ENCODE data around the gene TRAPPC8. TPM values are rescaled to one million over a fixed set of nuclear protein-coding genes. Genes with fewer than 3 reads are reported as not detected.

The TRAPPC8 gene
- total RNA-seq, 4 donors from 2014 or later, result 43.3 to 54.6 (median 50.5) TPM

GRCh38 chr18:31979714-31980113, 36.8 kb upstream of the TRAPPC8 start:
- no peak for DNase-seq (ENCODE audit: low spot score in 2 of 2)
- WGBS, 2 donors, result 91 to 93% methylated on average over 2 of the region's 2 CpGs
- intact Hi-C loops (cut with DNase I; ENCODE audit: low total_unique reads), result no loop called here
- H3K4me3 ChIP-seq (ENCODE audit: low read depth, poor library complexity, severe bottlenecking), result no peak overlapping the region
- TF ChIP-seq CTCF (IDR thresholded peaks at IDR 0.05), result no peak
- TF ChIP-seq POLR2A (IDR thresholded peaks at IDR 0.05), result no peak

DNA sequence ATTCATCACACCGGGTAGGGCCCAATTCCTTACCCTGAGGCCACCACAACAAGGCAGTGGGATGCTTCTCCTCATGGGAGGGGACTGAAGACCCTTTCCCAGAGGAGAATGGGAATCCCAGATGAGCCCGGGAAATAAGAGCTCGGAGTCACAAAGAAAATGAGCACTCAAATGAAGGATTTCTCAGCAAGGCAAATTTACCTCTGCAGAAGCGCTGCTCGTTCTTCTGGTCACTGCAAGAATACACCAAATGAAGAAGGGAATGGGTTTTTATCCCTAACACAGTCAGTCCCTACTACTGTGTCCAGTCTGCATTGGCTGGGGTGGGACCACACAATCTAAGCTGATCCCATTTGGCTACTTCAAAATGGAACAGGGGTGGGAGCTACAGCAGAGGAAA, 35.7 kb upstream of the TRAPPC8 start:
- no peak overlapping the region for H3K4me3 ChIP-seq (ENCODE audit: low read depth, poor library complexity, severe bottlenecking)
- no peak for TF ChIP-seq CTCF (IDR thresholded peaks at IDR 0.05)
- TF ChIP-seq POLR2A (IDR thresholded peaks at IDR 0.05), result no peak
- 94 to 96% methylated on average over 5 of the region's 5 CpGs for WGBS, 2 donors
- no peak for DNase-seq (ENCODE audit: low spot score in 2 of 2)
- intact Hi-C loops (cut with DNase I; ENCODE audit: low total_unique reads), result no loop called here

GRCh38 chr18:31977270-31977872, 34.4 kb upstream of the TRAPPC8 start:
- 67 to 71% methylated on average over 9 of the region's 9 CpGs for WGBS, 2 donors
- no peak overlapping the region for H3K4me3 ChIP-seq (ENCODE audit: low read depth, poor library complexity, severe bottlenecking)
- DNase-seq (ENCODE audit: low spot score in 2 of 2), result no peak
- intact Hi-C loops (cut with DNase I; ENCODE audit: low total_unique reads), result no loop called here
- TF ChIP-seq POLR2A (IDR thresholded peaks at IDR 0.05), result no peak

DNA sequence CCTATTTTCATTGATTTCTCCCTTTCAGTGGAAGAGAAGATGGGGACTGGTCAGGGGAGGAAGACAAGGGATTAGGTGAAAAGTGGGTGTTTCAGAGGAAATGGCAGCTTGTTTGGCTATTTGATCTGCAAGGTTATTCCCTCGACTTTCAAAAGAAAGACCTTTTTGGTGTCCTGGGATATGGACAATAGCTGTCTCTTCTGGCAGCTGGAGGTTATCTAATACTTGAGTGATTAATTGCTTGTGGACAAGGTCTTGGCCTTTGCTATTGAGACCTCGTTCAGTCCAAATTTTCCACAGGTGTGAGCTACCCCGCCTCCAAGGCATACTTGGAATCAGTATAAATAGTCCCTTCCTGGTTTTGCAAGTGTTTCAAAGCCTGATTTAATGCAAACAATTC, 33.3 kb upstream of the TRAPPC8 start:
- DNase-seq (ENCODE audit: low spot score in 2 of 2), result no peak
- intact Hi-C loops (cut with DNase I; ENCODE audit: low total_unique reads), result no loop called here
- no peak overlapping the region for H3K4me3 ChIP-seq (ENCODE audit: low read depth, poor library complexity, severe bottlenecking)
- 57 to 61% methylated on average over 3 of the region's 3 CpGs for WGBS, 2 donors
- TF ChIP-seq CTCF (IDR thresholded peaks at IDR 0.05) (no peak), POLR2A (IDR thresholded peaks at IDR 0.05) (no peak)

GRCh38 chr18:31973929-31974546, 31.1 kb upstream of the TRAPPC8 start:
- WGBS, 2 donors, result 88 to 94% methylated on average over 4 of the region's 4 CpGs

GRCh38 chr18:31970617-31971016, 27.7 kb upstream of the TRAPPC8 start:
- no peak overlapping the region for H3K4me3 ChIP-seq (ENCODE audit: low read depth, poor library complexity, severe bottlenecking)
- DNase-seq (ENCODE audit: low spot score in 2 of 2), result no peak
- intact Hi-C loops (cut with DNase I; ENCODE audit: low total_unique reads), result no loop called here
- no peak for TF ChIP-seq CTCF (IDR thresholded peaks at IDR 0.05)
- TF ChIP-seq POLR2A (IDR thresholded peaks at IDR 0.05), result no peak
- 57 to 76% methylated on average over 3 of the region's 3 CpGs for WGBS, 2 donors

More at GRCh38 chr18:31973929-31974546, 31.1 kb upstream of the TRAPPC8 start:
- DNase-seq (ENCODE audit: low spot score in 2 of 2), result no peak
- no peak overlapping the region for H3K4me3 ChIP-seq (ENCODE audit: low read depth, poor library complexity, severe bottlenecking)
- intact Hi-C loops (cut with DNase I; ENCODE audit: low total_unique reads), result no loop called here
- TF ChIP-seq CTCF (IDR thresholded peaks at IDR 0.05) (no peak), POLR2A (IDR thresholded peaks at IDR 0.05) (no peak)

All from lower leg skin (tissue), 4 donors.